Measurements from ENCODE around the gene TTC23.

DNA sequence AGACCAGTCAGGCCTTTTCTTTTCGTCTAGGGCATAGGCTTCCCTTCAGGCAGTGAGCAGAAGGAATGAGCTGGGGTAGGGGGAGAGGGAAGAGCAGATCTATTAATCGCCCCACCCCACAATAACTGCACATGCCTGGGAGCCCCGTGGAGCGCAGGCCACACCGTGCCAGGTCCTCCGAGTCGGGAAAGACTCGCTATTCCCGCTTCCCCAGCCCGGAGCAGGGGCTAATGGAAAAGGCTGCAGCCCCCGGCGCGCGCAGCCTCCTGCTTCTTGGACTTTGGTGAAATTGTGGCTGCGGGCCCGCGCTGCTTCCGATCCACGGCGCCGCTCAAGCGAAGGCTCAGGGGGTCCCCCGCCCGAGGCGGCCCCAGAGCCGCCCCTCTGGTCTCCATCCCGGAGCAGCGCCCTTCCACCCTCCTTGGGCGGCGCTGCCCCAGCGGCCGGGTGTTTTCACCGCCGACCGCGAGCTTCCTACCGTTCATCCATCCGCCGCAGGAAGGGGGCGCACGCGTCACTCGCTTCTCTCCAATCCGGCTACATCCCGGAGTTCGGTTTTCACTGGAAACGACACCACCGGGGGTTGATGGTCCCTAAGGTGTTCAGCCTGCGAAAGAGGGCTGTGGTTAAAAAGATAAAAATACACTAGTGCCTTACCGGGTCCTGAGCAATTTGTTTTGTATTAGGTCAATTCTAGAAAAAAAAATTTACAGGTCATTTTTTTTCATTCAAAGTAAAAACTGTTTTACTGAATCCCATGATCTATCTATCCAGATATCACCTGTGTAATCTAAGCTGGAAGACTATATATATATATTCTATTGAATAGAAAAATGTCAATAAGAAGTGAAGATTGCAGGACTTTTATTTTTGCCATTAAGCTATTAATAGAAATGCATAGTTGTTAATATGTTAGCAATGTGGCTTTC lies 148.9 kb downstream of the TTC23 start:
- TF ChIP-seq GATA2 (IDR thresholded peaks at IDR 0.05; ENCODE audit: low read depth, low read length) = no peak
- TF ChIP-seq GATA3 (IDR thresholded peaks at IDR 0.05; ENCODE audit: low read depth, low read length) = no peak

Measured in SH-SY5Y (cell line).